Measurements from ENCODE around the gene OR1L8.

The OR1L8 gene

DNA sequence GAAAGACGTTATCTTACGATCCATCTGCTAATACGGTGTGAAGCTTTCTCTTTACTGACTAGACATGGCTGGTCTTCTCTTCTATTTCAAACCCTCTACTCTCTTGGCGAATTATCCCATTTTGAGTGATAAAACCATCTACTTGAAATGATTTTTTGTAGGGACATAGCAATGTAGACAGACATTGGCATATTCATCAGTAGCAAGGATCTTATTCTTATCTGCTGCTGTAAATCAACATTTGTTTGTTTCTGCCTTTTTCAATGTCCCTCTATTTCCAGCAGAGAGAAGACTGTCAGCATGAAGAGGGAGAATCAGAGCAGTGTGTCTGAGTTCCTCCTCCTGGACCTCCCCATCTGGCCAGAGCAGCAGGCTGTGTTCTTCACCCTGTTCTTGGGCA, 64.3 kb downstream of the OR1L8 start, which contains the start of gene OR1J4:
Gene OR1J4, plus strand, starts transcription at position 301 of the 400 bp plus-strand sequence. Its CDS starts 0 bp downstream, at position 301.
- in situ Hi-C loops (cut with MboI; ENCODE audit: low sequenced_read_pairs): no loop called here

- in situ Hi-C loops (cut with MboI; ENCODE audit: low sequenced_read_pairs): no loop called here
Observed at GRCh38 chr9:122518226-122518625, 65.0 kb downstream of the OR1L8 start.
